Skin of body (tissue), 2 donors: Measurements from ENCODE around the gene OXNAD1. TPM values are rescaled to one million over a fixed set of nuclear protein-coding genes. Genes with fewer than 3 reads are reported as not detected.

Experiments
- DNase-seq: peaks from one replicate; lab custom pipeline; 2025; lab: John Stamatoyannopoulos, UW
- total RNA-seq: library from RNA; depleted of rRNA; stranded (reverse); fragments of >200 nt; gene quantifications from one replicate; pipeline ENCODE4 v1.2.3, GENCODE V29; 2014

Gene OXNAD1
- total RNA-seq, 1 donor from 2014 or later = 16.5 TPM

- peak; percentile 78 for DNase-seq
Observed at GRCh38 chr3:16247282-16248061, 17.5 kb upstream of the OXNAD1 start.

- no peak for DNase-seq
Observed at GRCh38 chr3:16248556-16248955, 16.5 kb upstream of the OXNAD1 start.

DNA sequence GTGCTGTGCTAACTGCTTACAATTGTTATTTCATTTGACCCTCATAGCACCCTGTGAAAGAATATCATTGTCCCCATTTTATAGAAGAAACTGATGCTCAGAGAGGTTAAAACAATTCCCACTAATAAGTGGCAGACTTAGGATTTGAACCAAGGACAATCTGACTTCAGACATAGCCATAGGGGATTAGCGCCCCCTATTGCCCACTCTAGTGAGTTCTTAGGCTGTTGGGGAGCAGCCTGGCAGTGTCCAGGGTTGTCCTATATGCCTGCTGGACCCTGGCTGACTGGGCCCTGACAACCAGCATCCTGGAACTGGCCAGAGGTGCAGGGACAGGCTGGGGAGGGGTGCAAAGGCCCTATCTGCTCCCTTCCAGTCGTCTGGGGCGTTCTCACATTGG lies 15.7 kb upstream of the OXNAD1 start:
- no peak for DNase-seq

- DNase-seq = no peak
Observed at GRCh38 chr3:16249886-16250285, 15.1 kb upstream of the OXNAD1 start.

- DNase-seq = no peak
Observed at GRCh38 chr3:16251316-16252085, 13.5 kb upstream of the OXNAD1 start.

GRCh38 chr3:16252243-16252978 lies 12.6 kb upstream of the OXNAD1 start:
- DNase-seq = no peak

GRCh38 chr3:16252988-16253387 lies 12.0 kb upstream of the OXNAD1 start:
- DNase-seq = no peak

DNA sequence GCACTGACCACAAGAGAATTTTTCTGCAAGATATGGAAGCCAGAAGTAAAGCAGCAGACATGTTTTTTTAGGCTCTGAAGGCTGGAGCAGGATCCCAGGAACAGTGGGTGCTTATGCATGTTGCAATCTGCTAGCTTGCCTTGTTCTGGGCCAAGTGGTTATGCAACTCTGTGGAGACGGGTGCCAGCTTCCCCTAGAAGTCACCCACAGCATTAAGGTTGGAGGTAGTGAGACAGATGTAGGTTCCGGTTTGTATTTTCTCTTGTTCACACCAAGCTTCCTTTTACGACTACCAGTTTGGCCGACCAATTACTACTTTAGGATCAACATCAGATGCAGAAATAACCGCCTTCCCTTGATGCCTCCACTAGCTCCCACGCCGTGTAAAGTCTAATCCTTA lies 11.4 kb upstream of the OXNAD1 start:
- DNase-seq = no peak

- DNase-seq = no peak
Observed at GRCh38 chr3:16254916-16255315, 10.1 kb upstream of the OXNAD1 start.

- DNase-seq = no peak
Observed at GRCh38 chr3:16255326-16255725, 9.7 kb upstream of the OXNAD1 start.

DNA sequence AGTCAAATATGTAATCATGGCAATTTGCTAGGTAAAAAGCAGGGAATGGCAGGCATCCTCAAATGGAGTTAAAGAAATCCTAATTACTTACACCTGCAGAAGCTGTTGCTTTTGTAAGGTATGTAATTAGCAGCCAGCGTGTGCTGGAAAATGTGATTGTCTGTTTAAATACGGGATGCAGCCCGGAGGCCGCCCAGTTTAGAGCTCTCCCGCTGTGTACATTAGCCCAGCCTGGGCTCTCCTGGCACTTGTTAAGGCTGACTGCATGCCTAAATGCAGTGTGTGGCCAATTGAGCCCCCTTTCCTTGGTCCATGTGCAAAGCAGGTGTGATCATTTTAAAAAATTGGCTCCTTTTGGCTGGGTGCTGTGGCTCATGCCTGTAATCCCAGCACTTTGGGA lies 9.3 kb upstream of the OXNAD1 start:
- DNase-seq = no peak

DNA sequence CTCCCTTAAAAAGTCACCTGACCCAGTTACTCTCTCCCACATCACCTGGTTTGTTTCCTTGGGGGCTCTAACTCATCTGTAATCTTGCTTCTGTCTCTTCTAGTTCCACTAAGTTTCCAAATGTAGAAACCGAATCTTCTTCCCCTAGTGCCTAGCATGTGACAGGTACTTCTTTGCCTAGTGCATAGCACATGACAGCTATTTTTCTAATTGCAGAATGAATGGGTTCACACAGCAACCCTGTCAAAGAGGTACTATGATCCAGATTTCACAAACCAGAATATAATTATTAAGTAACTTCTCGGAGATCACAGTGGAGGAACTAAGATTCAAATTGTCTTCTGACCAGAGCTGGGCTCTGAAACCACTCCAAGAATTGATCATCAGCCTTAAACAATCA lies 7.7 kb upstream of the OXNAD1 start:
- DNase-seq = no peak

DNA sequence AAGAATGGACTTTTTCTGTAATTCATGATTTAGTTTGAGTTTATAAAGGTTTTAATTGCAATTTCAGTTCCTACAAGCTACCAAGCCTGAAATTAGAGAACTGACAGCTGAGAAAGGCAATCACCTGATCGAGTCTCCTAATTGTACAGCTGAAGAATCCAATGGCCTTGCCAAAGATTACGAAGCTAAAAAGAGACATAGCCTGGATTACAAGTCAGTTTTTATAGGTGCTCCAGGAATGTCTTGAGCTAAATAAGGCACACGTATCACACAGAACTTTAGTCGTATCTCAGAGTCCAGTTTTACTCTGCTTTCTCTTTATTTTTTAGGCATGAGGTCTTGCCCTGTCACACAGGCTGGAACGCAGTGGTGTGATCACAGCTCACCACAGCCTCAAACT lies 6.8 kb upstream of the OXNAD1 start:
- no peak for DNase-seq

DNA sequence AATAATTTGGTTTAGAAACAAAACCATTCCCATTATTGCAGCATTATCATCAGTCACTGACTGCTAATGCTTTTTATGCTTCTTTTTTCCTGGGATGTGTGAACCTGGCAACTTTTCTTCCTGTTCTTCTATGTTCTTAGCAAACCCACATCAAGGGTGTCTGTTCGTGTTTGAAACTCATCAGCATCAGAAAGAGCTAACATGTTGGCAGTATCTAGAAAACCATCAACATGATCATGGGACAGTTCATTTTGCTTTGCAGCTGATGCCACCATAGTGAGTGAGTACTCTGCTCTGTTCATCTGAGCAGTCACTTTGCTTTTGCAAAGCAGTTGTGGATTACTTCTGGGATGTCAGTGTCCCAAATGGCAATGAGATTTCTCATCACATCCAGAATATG lies 6.1 kb upstream of the OXNAD1 start:
- no peak for DNase-seq

GRCh38 chr3:16260046-16260445 lies 5.0 kb upstream of the OXNAD1 start:
- no peak for DNase-seq

- no peak for DNase-seq
Observed at GRCh38 chr3:16262174-16262573, 2.8 kb upstream of the OXNAD1 start.

GRCh38 chr3:16264174-16264707 lies 771 bp upstream of the OXNAD1 start:
- DNase-seq = no peak

- DNase-seq = no peak
Observed at GRCh38 chr3:16265455-16265786, 409 bp downstream of the OXNAD1 start.

DNA sequence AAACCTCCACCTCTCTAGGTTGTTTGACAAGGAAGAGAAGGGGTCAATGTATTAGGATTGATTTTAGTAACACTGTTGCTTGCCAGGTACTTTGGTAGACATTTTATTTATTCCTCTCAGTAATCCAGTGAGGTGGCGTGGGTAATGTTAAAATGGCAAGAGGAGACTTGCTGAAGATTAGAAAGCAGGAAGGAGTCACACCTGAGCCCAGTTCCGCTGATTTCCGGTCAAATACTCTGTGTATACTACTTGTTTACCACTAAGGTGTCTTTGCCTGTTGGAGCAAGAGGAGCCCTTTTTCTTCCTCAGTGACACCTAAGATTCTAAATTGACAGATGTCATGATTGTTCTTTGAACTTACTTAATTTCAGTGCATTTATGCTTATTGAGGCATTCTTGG lies 1.7 kb downstream of the OXNAD1 start:
- no peak for DNase-seq

DNA sequence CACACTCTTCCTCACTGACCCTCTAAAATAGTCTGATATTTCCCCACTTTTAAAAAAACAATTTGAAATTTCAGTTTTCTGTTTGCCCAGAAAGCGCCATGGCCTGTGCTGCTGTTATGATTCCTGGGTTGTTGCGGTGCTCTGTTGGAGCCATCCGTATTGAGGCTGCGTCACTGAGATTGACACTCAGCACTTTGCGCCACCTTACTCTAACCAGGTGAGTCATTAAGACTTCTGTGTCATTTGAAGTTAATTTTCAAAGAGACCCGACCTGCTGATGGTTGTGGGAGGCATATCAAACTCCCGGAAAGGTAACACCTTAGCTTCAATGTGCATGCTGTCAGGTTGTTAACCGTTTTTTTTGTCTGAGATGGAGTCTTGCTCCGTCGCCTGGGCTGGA lies 5.8 kb downstream of the OXNAD1 start:
- DNase-seq = no peak

DNA sequence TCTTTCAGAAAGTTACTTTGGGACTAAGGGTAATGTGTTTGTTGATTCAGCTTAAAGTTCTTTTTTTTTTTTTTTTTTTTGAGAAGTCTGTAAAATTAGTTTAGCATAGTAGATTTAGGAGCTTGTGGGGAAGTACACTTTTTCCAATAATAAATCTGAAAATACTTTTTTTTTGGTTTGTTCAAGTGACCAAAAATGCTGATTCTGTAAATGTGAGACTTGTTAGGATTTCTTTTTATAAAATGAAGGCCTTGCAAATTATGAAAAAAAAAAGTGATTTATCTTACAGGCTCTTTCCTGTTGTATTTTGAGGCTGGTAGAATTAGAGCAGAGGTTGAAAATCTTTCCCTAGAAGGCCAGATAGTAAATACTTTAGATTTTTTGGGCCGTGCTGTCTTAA lies 7.6 kb downstream of the OXNAD1 start:
- DNase-seq = no peak

DNA sequence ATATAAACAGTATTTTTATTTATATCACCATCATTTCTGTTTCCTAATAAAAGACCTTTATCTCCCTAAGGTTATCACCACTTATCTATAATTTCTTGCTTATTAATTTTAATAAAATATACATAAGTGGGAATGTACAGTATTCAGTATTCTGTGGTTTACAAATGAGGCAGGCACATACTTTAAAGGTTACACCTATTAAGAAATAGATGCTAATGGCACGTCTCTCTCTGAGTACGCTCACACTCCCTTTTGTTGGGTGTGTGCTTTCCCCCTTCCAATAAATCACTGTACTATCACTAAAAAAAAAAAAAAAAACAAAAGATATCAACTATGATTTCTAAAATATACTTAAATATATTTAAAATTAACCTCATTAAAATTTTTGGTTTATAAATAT lies 8.9 kb downstream of the OXNAD1 start:
- DNase-seq = no peak
